Hepatocyte (in vitro differentiated cells): ENCODE data around the gene RNF17. TPM values are rescaled to one million over a fixed set of nuclear protein-coding genes. Genes with fewer than 3 reads are reported as not detected.

ENCODE experiments used
- DNase-seq: peaks from one replicate; pipeline ENCODE4 v3.0.0-alpha.2; 2016; ENCODE audit warnings: low spot score
- H2AFZ ChIP-seq: fragments of 200-600 bp; sonication (generic); 2 replicates; pipeline ENCODE4 v1.6.0; 2016; ENCODE audit warnings: antibody characterized with exemption, mild to moderate bottlenecking
- H3K27ac ChIP-seq: fragments of 200-600 bp; sonication (generic); 2 replicates; pipeline ENCODE4 v1.5.1; 2016; ENCODE audit warnings: mild to moderate bottlenecking
- H3K27me3 ChIP-seq: fragments of 200-600 bp; sonication (generic); 2 replicates; pipeline ENCODE4 v1.6.1; 2016
- H3K36me3 ChIP-seq: fragments of 200-600 bp; sonication (generic); replicated peaks from 2 replicates; pipeline ENCODE4 v1.5.1; 2016; ENCODE audit warnings: low read depth; ENCODE audit not compliant: insufficient read depth
- H3K4me1 ChIP-seq: fragments of 200-600 bp; sonication (generic); 2 replicates; pipeline ENCODE4 v1.5.1; 2016; ENCODE audit warnings: mild to moderate bottlenecking, moderate library complexity; ENCODE audit not compliant: insufficient read depth
- H3K4me2 ChIP-seq: fragments of 200-600 bp; sonication (generic); 2 replicates; pipeline ENCODE4 v1.6.0; 2016
- H3K4me3 ChIP-seq: fragments of 200-600 bp; sonication (generic); 2 replicates; pipeline ENCODE4 v1.5.1; 2016; ENCODE audit warnings: mild to moderate bottlenecking
- H3K79me2 ChIP-seq: fragments of 200-600 bp; sonication (generic); 2 replicates; pipeline ENCODE4 v1.6.0; 2017; ENCODE audit warnings: mild to moderate bottlenecking
- H3K9me2 ChIP-seq: fragments of 200-600 bp; sonication (generic); replicated peaks from 2 replicates; pipeline ENCODE4 v1.6.0; 2017; ENCODE audit warnings: mild to moderate bottlenecking; ENCODE audit not compliant: insufficient read depth
- H3K9me3 ChIP-seq: fragments of 200-600 bp; sonication (generic); 2 replicates; pipeline ENCODE4 v1.5.1; 2016; ENCODE audit warnings: low read depth, mild to moderate bottlenecking
- H4K20me1 ChIP-seq: fragments of 200-600 bp; sonication (generic); 2 replicates; pipeline ENCODE4 v1.6.0; 2016; ENCODE audit warnings: mild to moderate bottlenecking; ENCODE audit not compliant: insufficient read depth, poor library complexity, severe bottlenecking
- CTCF ChIP-seq: fragments of 200-600 bp; sonication (generic); IDR thresholded peaks from 2 replicates; pipeline ENCODE4 v1.5.1; 2016; ENCODE audit warnings: antibody characterized with exemption, mild to moderate bottlenecking; ENCODE audit not compliant: poor library complexity
- EZH2 ChIP-seq: fragments of 200-600 bp; sonication (generic); IDR thresholded peaks from 2 replicates; pipeline ENCODE4 v1.6.1; 2016; ENCODE audit warnings: antibody characterized with exemption, mild to moderate bottlenecking, borderline replicate concordance
- EZH2phosphoT487 ChIP-seq: fragments of 200-600 bp; sonication (generic); IDR thresholded peaks from one replicate; pipeline ENCODE4 v1.6.1; 2018; ENCODE audit warnings: antibody characterized with exemption, mild to moderate bottlenecking, low read depth, moderate library complexity; ENCODE audit not compliant: unreplicated experiment, severe bottlenecking
- WGBS: methylation state at CpG from one replicate; pipeline ENCODE4 v1.1.6; 2016; ENCODE audit warnings: low lambda C conversion rate; ENCODE audit errors: missing lambda C conversion rate; 5-methylcytosine and 5-hydroxymethylcytosine counted together
- polyA plus RNA-seq: library from polyadenylated mRNA; unstranded; fragments of >200 nt; fragmentation: Nextera tagmentation; extraction: Ambion mirVana; gene quantifications from 2 replicates; pipeline ENCODE4 v1.2.1, GENCODE V29; 2016
- total RNA-seq: library from RNA; depleted of rRNA; stranded (reverse); fragments of >200 nt; gene quantifications from 2 replicates; pipeline ENCODE4 v1.2.3, GENCODE V29; 2014

The RNF17 gene
- total and polyA plus RNA-seq, 2 experiments from 2014 or later = not detected

- Histone ChIP-seq H3K27ac (no peak overlapping the region), H3K27me3 (no peaks in the 10 kb centered on the region), H3K9me3 (no peaks in the 10 kb centered on the region), H3K4me1 (no peaks in the 10 kb centered on the region), H3K4me2 (no peak overlapping the region), H2AFZ (no peak overlapping the region), H3K79me2 (peaks cover 20% of the 10 kb centered on the region), H3K4me3 (no peak overlapping the region), H3K36me3 (no peaks in the 10 kb centered on the region), H3K9me2 (no peaks in the 10 kb centered on the region), H4K20me1 (no peaks in the 10 kb centered on the region)
- no peak for TF ChIP-seq CTCF
- TF ChIP-seq EZH2 = no peak
- TF ChIP-seq EZH2phosphoT487 = no peak
- no peak for DNase-seq
- 98% methylated on average over 2 of the region's 2 CpGs for WGBS
Measured at GRCh38 chr13:24910502-24911132, 146.6 kb downstream of the RNF17 start.

- Histone ChIP-seq H3K9me2 (no peaks in the 10 kb centered on the region), H3K79me2 (peaks cover 27% of the 10 kb centered on the region), H3K4me3 (no peak overlapping the region), H3K4me1 (no peaks in the 10 kb centered on the region), H3K9me3 (no peaks in the 10 kb centered on the region), H3K36me3 (no peaks in the 10 kb centered on the region), H3K27me3 (no peaks in the 10 kb centered on the region), H3K4me2 (no peak overlapping the region), H2AFZ (no peak overlapping the region), H4K20me1 (no peaks in the 10 kb centered on the region), H3K27ac (no peak overlapping the region)
- 96% methylated on average over 10 of the region's 10 CpGs for WGBS
- no peak for DNase-seq
- TF ChIP-seq CTCF (no peak), EZH2 (no peak), EZH2phosphoT487 (no peak)
Measured at GRCh38 chr13:24911133-24911908, 147.4 kb downstream of the RNF17 start.

- Histone ChIP-seq H3K4me3 (no peak overlapping the region), H3K27ac (no peak overlapping the region), H3K27me3 (no peaks in the 10 kb centered on the region), H2AFZ (no peak overlapping the region), H4K20me1 (no peaks in the 10 kb centered on the region), H3K4me2 (no peak overlapping the region), H3K36me3 (no peaks in the 10 kb centered on the region), H3K4me1 (peaks cover 1% of the 10 kb centered on the region), H3K9me2 (no peaks in the 10 kb centered on the region), H3K9me3 (no peaks in the 10 kb centered on the region), H3K79me2 (peaks cover 63% of the 10 kb centered on the region)
- no peak for DNase-seq
- TF ChIP-seq EZH2 (no peak), CTCF (no peak), EZH2phosphoT487 (no peak)
Measured at GRCh38 chr13:24916464-24916863, 152.5 kb downstream of the RNF17 start.
